Skeletal muscle satellite cell (primary cell): ENCODE data around the gene NRP1.

Experiments used
- H3K27me3 ChIP-seq: 2 replicates; pipeline ENCODE4 v1.7.0; 2013; ENCODE audit warnings: low read length; ENCODE audit not compliant: control insufficient read depth, insufficient read depth
- H3K36me3 ChIP-seq: 2 replicates; pipeline ENCODE4 v1.7.0; 2013; ENCODE audit warnings: mild to moderate bottlenecking, control low read depth, low read length; ENCODE audit not compliant: insufficient read depth
- H3K4me1 ChIP-seq: 2 replicates; pipeline ENCODE4 v1.7.0; 2013; ENCODE audit warnings: low read length; ENCODE audit not compliant: control insufficient read depth, insufficient read depth
- H3K4me2 ChIP-seq: 2 replicates; pipeline ENCODE4 v1.7.0; 2013; ENCODE audit warnings: mild to moderate bottlenecking, low read length
- H3K4me3 ChIP-seq: 2 replicates; pipeline ENCODE4 v1.7.0; 2013; ENCODE audit warnings: low read length
- H3K9ac ChIP-seq: 2 replicates; pipeline ENCODE4 v1.7.0; 2013; ENCODE audit warnings: mild to moderate bottlenecking, low read depth, low read length, moderate library complexity
- H3K9me3 ChIP-seq: replicated peaks from 2 replicates; pipeline ENCODE4 v1.7.0; 2013; ENCODE audit warnings: mild to moderate bottlenecking, control low read depth, low read length

NRP1 gene

DNA sequence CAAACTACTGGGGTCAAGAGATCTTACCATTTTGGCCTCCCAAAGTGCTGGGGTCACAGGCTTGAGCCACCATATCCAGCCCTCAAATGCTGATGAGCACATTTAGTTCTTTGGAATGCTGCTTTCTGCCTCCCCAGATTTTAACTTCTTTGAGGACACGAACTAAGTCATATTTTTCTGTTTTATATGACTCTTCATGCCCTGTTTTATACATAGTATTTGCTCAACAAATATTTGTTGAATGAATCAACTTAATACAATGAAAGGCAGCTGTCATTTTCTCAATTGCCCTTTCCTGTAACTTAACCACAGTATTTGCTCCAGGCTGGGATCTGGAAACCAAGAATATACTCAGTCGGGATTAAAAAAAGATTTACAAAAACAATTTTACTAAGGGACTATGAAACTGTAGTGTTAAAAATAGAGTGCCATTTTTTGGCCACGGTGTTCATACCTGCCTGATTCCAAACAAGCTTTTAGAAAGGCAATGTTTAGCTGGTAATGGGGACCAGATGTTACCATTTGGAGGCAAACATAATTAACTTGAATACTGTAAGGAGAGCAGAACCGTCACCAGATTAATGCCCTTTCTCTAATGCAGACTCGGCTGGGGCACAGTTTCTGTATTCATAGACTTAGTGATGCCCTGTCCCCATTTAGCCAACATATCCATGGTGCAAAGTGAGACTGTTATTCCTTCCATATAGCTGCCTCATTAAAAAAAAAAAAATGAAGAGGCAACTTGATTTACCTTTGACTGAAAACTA, 117.6 kb downstream of the NRP1 start:
- Histone ChIP-seq H3K9ac (peak overlapping the region; percentile 67), H3K27me3 (no peaks in the 10 kb centered on the region)

DNA sequence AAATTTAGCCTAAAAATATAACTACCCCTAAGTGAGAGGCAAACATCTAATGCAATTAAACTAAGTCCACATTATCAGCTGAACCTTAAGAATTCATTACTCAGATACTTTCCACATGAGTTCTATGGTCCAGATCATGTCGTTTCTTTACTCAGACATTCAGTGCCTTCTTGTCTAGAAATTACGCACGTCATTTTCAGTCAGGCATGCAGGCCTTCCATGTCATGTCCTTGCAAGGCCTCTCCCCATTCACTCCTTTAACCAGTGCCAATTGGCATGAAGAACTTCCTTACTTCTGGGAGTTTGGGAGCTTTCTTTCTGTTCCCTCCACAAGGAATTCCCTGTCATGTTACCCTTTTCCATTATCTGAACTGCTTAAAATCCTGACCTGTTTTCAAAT, 118.8 kb downstream of the NRP1 start:
- Histone ChIP-seq H3K4me1 (peaks cover 66% of the 10 kb centered on the region), H3K9ac (peak overlapping the region; percentile 63), H3K36me3 (peaks cover 84% of the 10 kb centered on the region), H3K4me2 (no peak overlapping the region), H3K9me3 (no peaks in the 10 kb centered on the region), H3K4me3 (no peak overlapping the region), H3K27me3 (no peaks in the 10 kb centered on the region)

More for the DNA sequence above, 117.6 kb downstream of the NRP1 start:
- H3K4me2 ChIP-seq: peak overlapping the region; percentile 57
- H3K4me1 ChIP-seq: peaks cover 54% of the 10 kb centered on the region
- H3K36me3 ChIP-seq: peaks cover 87% of the 10 kb centered on the region
- no peak overlapping the region for H3K4me3 ChIP-seq
- no peaks in the 10 kb centered on the region for H3K9me3 ChIP-seq

DNA sequence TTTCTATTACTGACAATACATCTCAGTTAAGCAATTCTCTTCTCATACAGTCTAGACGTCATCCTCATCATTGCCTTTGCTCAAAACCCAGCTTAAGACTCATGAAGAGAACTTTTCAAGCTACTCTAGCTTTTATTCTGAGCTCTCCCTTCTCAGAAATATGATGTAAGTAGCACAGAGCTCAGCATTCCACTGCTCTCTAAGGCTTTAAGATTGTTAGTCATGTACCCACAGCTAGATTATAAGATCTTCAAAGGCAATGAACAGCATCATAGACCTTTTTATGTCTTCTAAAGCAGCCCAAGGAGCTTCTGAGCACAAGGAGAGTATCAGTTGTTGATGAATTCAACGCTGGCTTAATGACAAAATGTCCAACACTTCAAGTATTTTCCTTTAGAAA, 119.3 kb downstream of the NRP1 start:
- peak overlapping the region; percentile 63 for H3K9ac ChIP-seq
- H3K4me3 ChIP-seq: no peak overlapping the region
- H3K36me3 ChIP-seq: peaks cover 84% of the 10 kb centered on the region
- H3K4me2 ChIP-seq: no peak overlapping the region
- no peaks in the 10 kb centered on the region for H3K27me3 ChIP-seq
- H3K4me1 ChIP-seq: peaks cover 66% of the 10 kb centered on the region
- H3K9me3 ChIP-seq: no peaks in the 10 kb centered on the region

DNA sequence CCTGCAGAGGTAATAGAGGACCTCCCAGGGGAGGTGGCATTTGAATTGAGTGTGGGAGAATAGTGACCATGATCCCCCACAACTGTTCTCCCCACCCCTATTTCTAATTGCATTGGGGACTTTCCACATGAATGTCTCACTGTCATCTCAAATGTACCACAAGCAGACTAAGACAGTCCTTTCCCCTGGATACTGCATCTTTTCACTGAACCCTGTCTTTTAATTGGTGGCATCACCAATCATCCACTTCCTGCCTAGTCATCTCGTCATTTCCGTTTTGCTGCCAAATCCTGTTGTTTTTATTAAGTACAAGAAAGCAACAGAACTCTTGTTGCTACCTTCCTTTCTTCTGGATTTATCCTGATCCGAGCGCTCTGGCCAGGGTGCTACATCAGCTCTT, 120.3 kb downstream of the NRP1 start:
- no peak overlapping the region for H3K4me3 ChIP-seq
- H3K27me3 ChIP-seq: no peaks in the 10 kb centered on the region
- no peaks in the 10 kb centered on the region for H3K9me3 ChIP-seq
- peaks cover 66% of the 10 kb centered on the region for H3K4me1 ChIP-seq
- H3K4me2 ChIP-seq: no peak overlapping the region
- no peak overlapping the region for H3K9ac ChIP-seq
- peaks cover 84% of the 10 kb centered on the region for H3K36me3 ChIP-seq

DNA sequence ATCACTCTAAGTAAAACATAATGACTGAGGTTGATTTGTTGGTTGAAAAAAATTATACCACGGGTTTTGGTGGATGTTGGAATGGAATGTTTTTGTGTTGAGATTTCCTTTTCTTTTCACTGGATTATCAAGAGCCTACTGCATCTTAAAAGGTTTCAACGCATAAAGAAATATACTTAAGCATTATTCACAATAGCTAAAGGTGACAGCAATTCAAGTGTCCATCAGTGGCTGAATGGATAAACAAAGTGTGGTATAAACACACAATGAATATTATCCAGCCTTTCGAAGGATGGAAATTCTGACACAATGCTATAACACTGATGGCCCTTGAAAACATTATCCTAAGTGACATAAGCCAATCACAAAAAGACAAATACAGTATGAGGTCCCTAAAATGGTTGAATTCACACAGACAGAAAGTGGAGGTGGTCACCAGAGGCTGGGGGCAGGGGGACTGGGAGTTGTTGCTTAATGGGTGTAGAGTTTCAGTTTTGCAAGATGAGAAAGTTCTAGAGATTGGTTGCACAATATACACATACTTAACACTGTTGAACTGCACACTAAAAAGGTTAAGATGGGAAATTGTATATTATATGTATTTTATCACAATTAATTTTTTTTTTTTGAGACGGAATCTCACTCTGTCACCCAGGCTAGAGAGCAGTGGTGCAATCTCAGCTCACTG, 122.3 kb downstream of the NRP1 start:
- Histone ChIP-seq H3K27me3 (no peaks in the 10 kb centered on the region), H3K4me3 (peak overlapping the region; percentile 9), H3K36me3 (peaks cover 85% of the 10 kb centered on the region), H3K9ac (peak overlapping the region; percentile 70), H3K4me2 (peak overlapping the region; percentile 33), H3K9me3 (no peaks in the 10 kb centered on the region), H3K4me1 (peaks cover 57% of the 10 kb centered on the region)

DNA sequence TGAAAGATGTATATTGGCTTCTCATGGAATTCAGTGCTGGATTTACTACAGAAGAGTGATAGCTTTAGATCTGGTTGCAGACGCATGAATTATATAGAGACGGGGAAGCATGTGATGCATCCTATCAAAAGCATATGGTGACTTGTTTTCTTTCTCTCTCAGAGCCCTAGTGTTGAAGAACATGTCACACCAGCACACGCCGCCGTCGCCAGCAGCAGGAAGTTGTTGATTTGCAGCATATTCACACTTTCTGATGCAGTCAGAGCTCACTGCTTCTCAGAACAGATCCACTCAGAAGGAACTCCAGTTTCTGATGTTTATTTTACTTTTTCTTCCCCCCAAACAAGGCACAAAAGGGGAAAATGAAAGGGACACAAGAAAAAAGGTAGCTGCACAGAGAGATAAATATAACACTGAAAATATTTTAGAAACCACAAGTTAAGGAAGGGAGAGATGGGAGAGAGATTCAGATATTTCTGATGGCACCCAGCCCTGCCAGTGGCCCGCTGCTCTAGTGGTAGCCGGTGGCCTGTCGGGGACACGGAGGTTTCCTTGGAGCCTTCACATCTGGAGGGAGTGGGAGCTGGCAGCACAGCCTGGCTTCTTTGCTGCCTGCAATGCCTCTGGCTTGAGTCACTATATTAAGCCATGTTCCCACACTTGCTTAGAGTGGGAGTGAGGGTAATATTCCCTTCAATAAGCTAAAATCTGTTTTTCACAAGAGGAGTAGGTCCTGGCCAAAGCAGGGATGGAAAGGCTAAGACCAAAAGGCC, 123.2 kb downstream of the NRP1 start:
- peak overlapping the region; percentile 33 for H3K4me2 ChIP-seq
- no peaks in the 10 kb centered on the region for H3K27me3 ChIP-seq
- peaks cover 91% of the 10 kb centered on the region for H3K36me3 ChIP-seq
- no peaks in the 10 kb centered on the region for H3K9me3 ChIP-seq
- H3K4me1 ChIP-seq: peaks cover 49% of the 10 kb centered on the region
- peak overlapping the region; percentile 70 for H3K9ac ChIP-seq
- peak overlapping the region; percentile 6 for H3K4me3 ChIP-seq

DNA sequence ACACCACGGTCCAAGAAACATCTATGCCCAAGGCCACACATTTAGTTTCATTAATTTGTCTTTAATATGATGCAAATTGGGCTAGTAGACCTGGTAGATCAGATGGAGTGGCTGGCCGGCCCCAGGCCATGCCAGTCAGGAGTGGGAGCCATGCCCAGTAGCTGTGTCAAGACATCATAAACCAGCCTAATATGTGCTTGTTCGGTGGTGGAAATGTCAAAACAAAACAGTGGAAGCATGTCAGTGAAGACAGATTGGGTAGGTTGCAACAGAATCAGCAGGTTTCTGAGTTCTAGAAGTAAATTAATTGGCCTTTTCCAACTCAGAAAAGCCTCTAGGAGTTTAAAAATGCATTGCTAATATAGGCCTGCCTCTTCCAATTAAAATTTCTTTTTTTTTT, 124.7 kb downstream of the NRP1 start:
- H3K36me3 ChIP-seq: peaks cover 95% of the 10 kb centered on the region

DNA sequence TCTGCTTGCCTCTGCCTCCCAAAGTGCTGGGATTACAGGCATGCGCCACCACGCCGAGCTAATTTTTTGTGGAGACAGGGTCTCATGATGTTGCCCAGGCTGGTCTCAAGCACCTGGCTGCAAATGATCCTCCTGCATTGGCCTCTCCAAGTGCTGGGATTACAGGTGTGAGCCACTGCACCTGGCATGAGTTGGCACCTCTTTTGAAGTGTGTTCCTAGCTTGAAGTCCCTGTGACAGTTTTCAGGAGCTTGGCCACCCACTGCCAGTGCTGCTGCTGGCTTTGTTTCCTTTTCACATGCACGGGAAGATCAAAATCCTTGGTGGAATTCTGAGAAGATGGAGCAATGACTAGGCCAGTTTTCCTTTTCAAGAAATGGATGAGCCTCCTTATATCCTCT, 126.3 kb downstream of the NRP1 start:
- peaks cover 24% of the 10 kb centered on the region for H3K4me1 ChIP-seq
- H3K27me3 ChIP-seq: no peaks in the 10 kb centered on the region
- no peak overlapping the region for H3K9ac ChIP-seq
- H3K4me2 ChIP-seq: no peak overlapping the region
- H3K4me3 ChIP-seq: no peak overlapping the region
- peaks cover 90% of the 10 kb centered on the region for H3K36me3 ChIP-seq
- no peaks in the 10 kb centered on the region for H3K9me3 ChIP-seq

More for the DNA sequence above, 124.7 kb downstream of the NRP1 start:
- no peak overlapping the region for H3K4me3 ChIP-seq
- peaks cover 34% of the 10 kb centered on the region for H3K4me1 ChIP-seq
- no peak overlapping the region for H3K4me2 ChIP-seq
- H3K27me3 ChIP-seq: no peaks in the 10 kb centered on the region
- H3K9me3 ChIP-seq: no peaks in the 10 kb centered on the region
- no peak overlapping the region for H3K9ac ChIP-seq

DNA sequence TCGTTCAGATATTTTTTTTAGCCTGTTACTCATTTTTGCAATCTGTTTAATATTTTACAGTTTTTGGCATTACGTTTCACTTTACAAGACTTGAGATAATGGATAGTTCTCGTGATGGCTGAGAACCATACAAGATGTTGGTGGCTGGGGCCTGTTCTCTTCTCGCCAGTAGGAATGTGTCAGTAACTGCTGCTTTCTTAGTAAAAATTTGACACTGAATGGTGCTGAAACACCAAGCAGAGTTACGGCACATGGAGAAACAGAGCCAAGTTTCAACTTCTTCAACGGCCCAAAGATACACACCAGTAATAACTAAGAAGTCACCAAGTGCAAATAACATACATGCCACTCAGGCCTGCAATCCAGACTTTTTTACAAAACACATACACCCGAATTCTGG, 130.4 kb downstream of the NRP1 start:
- Histone ChIP-seq H3K27me3 (no peaks in the 10 kb centered on the region), H3K9ac (no peak overlapping the region), H3K4me2 (no peak overlapping the region), H3K9me3 (no peaks in the 10 kb centered on the region), H3K36me3 (peaks cover 91% of the 10 kb centered on the region), H3K4me1 (peaks cover 7% of the 10 kb centered on the region), H3K4me3 (no peak overlapping the region)

DNA sequence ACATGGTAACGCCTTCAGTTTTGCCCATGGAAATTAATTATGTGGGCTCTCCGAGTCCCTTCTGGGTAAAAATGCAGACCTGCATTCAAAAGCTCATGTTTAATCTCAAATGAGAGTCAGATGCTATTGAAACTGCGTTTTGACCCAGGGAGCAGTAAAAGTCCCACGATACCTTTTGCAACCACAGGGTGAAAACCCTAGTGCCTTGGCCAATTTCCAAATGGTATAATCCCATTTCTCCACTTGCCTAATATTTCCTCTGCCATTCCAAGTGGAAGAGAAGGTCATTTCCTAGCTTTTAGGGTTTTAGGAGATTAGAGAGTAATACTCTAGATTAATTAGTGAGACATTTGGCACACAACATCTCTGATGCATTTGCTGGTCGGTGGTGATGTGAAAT, 132.5 kb downstream of the NRP1 start:
- H3K4me3 ChIP-seq: no peak overlapping the region
- H3K4me1 ChIP-seq: peaks cover 13% of the 10 kb centered on the region
- peaks cover 87% of the 10 kb centered on the region for H3K36me3 ChIP-seq
- no peaks in the 10 kb centered on the region for H3K27me3 ChIP-seq
- H3K9ac ChIP-seq: no peak overlapping the region
- no peaks in the 10 kb centered on the region for H3K9me3 ChIP-seq
- no peak overlapping the region for H3K4me2 ChIP-seq

DNA sequence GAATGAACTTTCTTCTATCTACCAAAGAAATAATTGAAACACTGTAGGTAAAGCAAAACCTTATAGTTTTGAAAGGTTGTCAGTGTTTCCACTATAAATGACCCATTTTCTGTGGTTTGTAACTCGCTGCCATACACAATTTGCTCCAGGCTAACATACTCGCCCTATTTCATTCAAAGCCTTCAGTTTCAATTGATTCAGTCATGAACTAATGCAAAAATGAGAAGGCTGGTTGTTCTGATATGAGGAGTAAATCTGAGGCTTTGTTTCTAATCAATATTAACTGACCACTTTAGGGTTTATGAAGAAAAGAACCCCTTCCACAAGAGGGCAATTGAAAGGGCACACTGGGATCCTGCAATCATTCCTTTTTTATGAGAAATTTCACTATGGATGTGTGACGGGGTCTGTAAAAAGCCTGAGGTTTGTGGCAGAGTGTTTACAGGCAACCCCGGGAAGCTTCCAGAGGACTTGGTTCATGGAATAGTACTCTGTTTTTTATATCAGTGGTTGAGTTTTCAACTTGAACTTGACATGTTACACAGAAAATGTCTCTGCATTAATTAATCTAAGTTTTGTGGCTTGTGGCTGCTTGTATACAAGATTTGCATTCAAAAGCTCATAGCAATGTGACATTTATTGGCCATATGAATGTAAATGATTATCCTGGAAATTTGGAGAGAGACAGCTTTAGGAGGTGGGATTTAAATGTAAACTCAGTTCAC, 133.2 kb downstream of the NRP1 start:
- Histone ChIP-seq H3K4me1 (peaks cover 20% of the 10 kb centered on the region), H3K9me3 (no peaks in the 10 kb centered on the region), H3K36me3 (peaks cover 87% of the 10 kb centered on the region), H3K4me2 (no peak overlapping the region), H3K27me3 (no peaks in the 10 kb centered on the region), H3K4me3 (no peak overlapping the region), H3K9ac (no peak overlapping the region)
